ENCODE measurements around the gene MXRA8. TPM values are rescaled to one million over a fixed set of nuclear protein-coding genes. Genes with fewer than 3 reads are reported as not detected.

The MXRA8 gene
- total and polyA plus RNA-seq, 3 experiments from 2014 or later = 0.26 to 0.61 (median 0.29) TPM

DNA sequence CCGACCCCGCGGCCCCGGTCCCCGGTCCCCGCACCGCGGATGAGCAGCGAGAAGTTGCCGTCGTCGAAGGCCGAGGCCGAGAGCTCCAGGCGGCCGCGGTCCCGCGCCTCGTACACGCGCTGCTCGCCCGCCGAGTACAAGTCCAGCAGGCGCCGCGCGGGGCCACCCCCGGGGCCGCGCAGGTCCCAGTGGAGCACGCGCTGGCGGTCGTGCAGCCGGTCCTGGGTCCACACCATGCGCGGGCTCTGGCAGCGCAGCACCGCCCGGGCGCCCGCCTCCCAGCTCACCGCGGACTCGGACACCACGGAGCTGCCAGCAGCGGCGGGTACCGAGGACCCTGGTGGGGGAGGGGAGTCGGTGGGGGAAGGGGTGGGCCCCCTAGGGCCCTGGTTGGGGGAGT, 2.9 kb downstream of the MXRA8 start:
- H3K4me1 ChIP-seq (ENCODE audit: insufficient read depth, low read length) = peaks cover 23% of the 10 kb centered on the region
- Mint-ChIP-seq H3K9me3 (no peaks in the 10 kb centered on the region), H3K27me3 (peaks cover 5 to 26% of the 10 kb centered on the region in 2 donors), H3K27ac (no peak overlapping the region), H3K4me1 (peaks cover 8 to 40% (median 14%) of the 10 kb centered on the region in 3 donors), H3K4me3 (no peak overlapping the region), H3K36me3 (no peaks in the 10 kb centered on the region)
- no peak for DNase-seq
- H3K36me3 ChIP-seq (ENCODE audit: insufficient read depth, low read length) = no peaks in the 10 kb centered on the region
- ChIA-PET CTCF (interaction anchor here (5.0 kb wide), 1 partner anchor 17 kb away, joined by 19 read pairs; no protein-coding TSS in a partner anchor), POLR2A (interaction anchor here (1.1 kb wide), 1 partner anchor 16 kb away, joined by 4 read pairs; no protein-coding TSS in a partner anchor)
- H3K27ac ChIP-seq (ENCODE audit: low read depth, low read length) = no peak overlapping the region
- no peak overlapping the region for H3K4me3 ChIP-seq (ENCODE audit: low read length)
- no peaks in the 10 kb centered on the region for H3K9me3 ChIP-seq (ENCODE audit: low read length)
- H3K27me3 ChIP-seq (ENCODE audit: insufficient read depth, low read length, poor library complexity, severe bottlenecking) = peaks cover 4% of the 10 kb centered on the region

DNA sequence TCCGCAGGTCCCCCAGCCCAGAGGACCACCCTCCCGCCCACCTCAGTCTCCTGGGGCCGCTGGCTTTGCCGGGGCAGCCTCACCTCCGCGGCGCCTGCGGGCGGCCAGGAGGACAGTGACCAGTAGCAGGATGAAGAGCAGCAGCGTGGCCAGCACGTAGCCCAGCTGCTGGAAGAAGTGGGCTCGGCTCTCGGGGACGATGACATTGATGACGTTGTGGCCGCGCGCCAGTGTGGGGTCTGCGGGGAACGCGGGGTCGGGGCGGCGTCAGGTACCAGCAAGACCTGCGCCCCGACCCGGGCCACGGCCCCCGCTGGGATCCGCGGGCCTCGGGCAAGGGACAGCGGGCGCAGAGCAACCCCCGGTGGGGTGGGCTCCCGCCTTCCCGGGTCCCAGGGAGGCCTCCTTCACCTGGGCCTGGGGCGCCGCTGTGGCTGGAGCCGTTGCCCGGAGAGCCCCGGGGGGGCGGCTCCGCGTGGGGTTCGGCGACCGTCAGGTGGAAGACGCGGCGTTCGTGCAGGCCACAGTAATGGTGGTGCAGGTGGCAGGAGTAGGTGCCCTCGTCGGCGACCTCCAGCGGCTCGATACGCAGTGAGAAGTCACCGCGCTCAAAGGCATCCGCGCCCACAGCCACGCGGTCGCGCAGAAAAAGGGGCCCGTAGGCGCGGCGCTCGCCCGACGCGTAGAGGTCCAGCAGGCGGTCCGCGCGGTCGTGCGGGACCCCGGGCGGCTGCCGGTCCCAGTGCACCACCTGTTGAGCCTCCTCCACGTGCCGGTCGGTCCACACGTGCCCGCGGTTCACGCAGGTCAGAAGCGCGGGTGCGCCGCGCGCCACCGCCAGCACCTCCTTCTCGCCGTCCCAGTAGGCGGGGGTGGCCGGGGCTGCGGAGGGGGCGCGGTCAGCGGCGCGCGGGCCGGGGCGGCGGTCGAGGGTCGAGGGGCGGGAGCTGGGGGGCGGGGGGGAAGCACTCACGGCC, 3.8 kb downstream of the MXRA8 start:
- Mint-ChIP-seq H3K27me3 (peaks cover 5 to 26% of the 10 kb centered on the region in 2 donors), H3K4me1 (peaks cover 8 to 40% (median 14%) of the 10 kb centered on the region in 3 donors), H3K36me3 (no peaks in the 10 kb centered on the region), H3K27ac (peak overlapping the region in 2 of 8 donors; percentile 29 to 70), H3K4me3 (peak overlapping the region in 6 of 7 donors; percentile 34 to 65 (median 54)), H3K9me3 (no peaks in the 10 kb centered on the region)
- Histone ChIP-seq H3K27me3 (ENCODE audit: insufficient read depth, low read length, poor library complexity, severe bottlenecking) (peaks cover 4% of the 10 kb centered on the region), H3K4me1 (ENCODE audit: insufficient read depth, low read length) (peaks cover 23% of the 10 kb centered on the region), H3K27ac (ENCODE audit: low read depth, low read length) (no peak overlapping the region), H3K36me3 (ENCODE audit: insufficient read depth, low read length) (no peaks in the 10 kb centered on the region), H3K9me3 (ENCODE audit: low read length) (no peaks in the 10 kb centered on the region), H3K4me3 (ENCODE audit: low read length) (no peak overlapping the region)
- peak in 1 of 5 donors; percentile 44 for DNase-seq
- POLR2A ChIA-PET = interaction anchor here (0.6 to 1.1 kb wide), 5 partner anchors 17 to 239 kb away, joined by 3 to 4 read pairs (median 3); partner anchors contain the start of gene C1orf159
- CTCF ChIA-PET = interaction anchor here (5.0 kb wide), 1 partner anchor 18 kb away, joined by 19 read pairs; no protein-coding TSS in a partner anchor

DNA sequence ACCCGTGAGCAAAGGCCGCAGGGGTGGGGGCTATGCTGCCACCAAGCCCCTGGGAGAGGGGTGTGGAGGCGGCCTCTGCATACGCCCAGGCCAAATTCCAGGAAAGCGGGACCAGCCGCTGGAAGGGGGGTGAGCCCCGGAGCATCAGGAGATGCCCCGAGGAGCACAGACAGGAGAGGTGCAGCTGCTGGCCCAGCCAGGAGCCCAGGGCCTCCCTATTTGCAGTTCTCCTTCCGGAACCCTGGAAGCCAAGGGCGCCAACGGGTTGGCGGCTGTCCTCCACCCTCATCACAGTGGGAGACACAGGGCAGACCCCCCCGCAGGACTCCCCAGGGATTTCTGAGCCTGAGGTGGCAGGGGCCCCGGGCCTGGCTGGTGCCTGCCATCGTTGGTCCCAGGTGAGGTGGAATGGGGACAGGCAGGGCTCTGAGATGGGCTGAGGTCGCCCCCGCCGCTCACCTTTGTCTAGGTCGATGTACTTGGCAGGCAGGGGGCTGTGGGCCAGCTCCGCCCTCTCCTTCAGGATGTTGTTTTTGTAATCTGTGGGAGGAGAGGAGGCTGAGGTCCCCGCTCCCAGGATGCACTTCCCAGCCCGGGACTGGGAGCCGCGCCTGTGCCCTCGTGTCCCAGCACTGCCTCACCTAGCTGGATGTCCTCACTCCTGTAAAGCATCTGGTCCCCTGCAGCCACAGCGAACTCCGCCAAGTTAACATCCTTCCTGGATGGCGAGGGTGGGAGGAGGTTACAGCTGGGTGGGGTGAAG, 4.8 kb downstream of the MXRA8 start:
- ChIA-PET POLR2A (interaction anchor here (0.6 to 1.1 kb wide), 4 partner anchors 18 to 238 kb away, joined by 3 read pairs; partner anchors contain the start of gene C1orf159), CTCF (interaction anchor here (5.0 kb wide), 1 partner anchor 19 kb away, joined by 19 read pairs; no protein-coding TSS in a partner anchor)
- peaks cover 17% of the 10 kb centered on the region for H3K4me1 ChIP-seq (ENCODE audit: insufficient read depth, low read length)
- Mint-ChIP-seq H3K4me3 (peak overlapping the region in 4 of 7 donors; percentile 28 to 65 (median 48)), H3K4me1 (peaks cover 5 to 31% (median 9%) of the 10 kb centered on the region in 3 donors), H3K27me3 (peaks cover 3 to 21% of the 10 kb centered on the region in 2 donors), H3K36me3 (no peaks in the 10 kb centered on the region), H3K27ac (peak overlapping the region in 1 of 8 donors; percentile 19), H3K9me3 (no peaks in the 10 kb centered on the region)
- no peak overlapping the region for H3K4me3 ChIP-seq (ENCODE audit: low read length)
- no peaks in the 10 kb centered on the region for H3K9me3 ChIP-seq (ENCODE audit: low read length)
- H3K27ac ChIP-seq (ENCODE audit: low read depth, low read length) = no peak overlapping the region
- H3K27me3 ChIP-seq (ENCODE audit: insufficient read depth, low read length, poor library complexity, severe bottlenecking) = peaks cover 4% of the 10 kb centered on the region
- DNase-seq = no peak
- no peaks in the 10 kb centered on the region for H3K36me3 ChIP-seq (ENCODE audit: insufficient read depth, low read length)

DNA sequence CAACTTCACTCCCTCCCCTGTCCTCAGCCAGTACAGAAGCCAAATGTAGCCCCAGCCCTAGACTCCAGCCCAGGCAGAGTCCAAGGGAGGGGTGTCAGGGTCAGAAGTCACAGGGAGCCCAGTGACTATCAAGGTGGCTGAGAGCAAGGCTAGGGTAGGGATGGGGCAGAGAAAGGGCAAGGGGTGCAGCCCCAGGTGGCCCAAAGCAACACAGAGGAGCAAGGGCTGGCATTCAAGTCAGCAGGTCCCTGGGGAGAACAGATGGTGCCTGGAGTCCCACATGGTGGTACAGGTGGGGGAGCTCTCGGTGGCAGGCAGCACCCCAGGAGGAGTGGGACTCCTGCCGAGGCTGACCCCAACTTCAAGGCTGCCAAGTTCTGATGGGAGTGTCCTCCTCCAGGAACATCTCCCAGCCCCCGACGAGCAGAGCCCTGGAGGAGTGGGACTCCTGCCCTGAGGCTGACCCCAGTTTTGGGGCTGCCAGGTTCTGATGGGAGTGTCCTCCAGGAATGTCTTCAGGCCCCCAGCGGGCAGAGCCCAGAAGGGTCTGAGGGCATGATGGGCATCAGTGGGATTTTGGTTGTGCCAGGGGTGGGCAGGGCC, 5.5 kb downstream of the MXRA8 start:
- H3K9me3 Mint-ChIP-seq = no peaks in the 10 kb centered on the region
- H3K27ac ChIP-seq (ENCODE audit: low read depth, low read length) = no peak overlapping the region
- no peak overlapping the region for H3K4me3 ChIP-seq (ENCODE audit: low read length)
- peaks cover 17% of the 10 kb centered on the region for H3K4me1 ChIP-seq (ENCODE audit: insufficient read depth, low read length)
- peaks cover 2 to 21% of the 10 kb centered on the region in 2 donors for H3K27me3 Mint-ChIP-seq
- no peaks in the 10 kb centered on the region for H3K9me3 ChIP-seq (ENCODE audit: low read length)
- peaks cover 7 to 33% (median 9%) of the 10 kb centered on the region in 3 donors for H3K4me1 Mint-ChIP-seq
- POLR2A ChIA-PET = interaction anchor here (0.6 to 1.4 kb wide), 2 partner anchors 19 to 106 kb away, joined by 4 read pairs; no protein-coding TSS in a partner anchor
- H3K36me3 ChIP-seq (ENCODE audit: insufficient read depth, low read length) = no peaks in the 10 kb centered on the region
- H3K27ac Mint-ChIP-seq = peak overlapping the region in 5 of 8 donors; percentile 19 to 82 (median 61)
- DNase-seq = no peak
- CTCF ChIA-PET = interaction anchor here (5.0 kb wide), 1 partner anchor 19 kb away, joined by 19 read pairs; no protein-coding TSS in a partner anchor
- H3K4me3 Mint-ChIP-seq = peak overlapping the region; percentile 46 to 83 (median 67)
- no peaks in the 10 kb centered on the region for H3K36me3 Mint-ChIP-seq
- H3K27me3 ChIP-seq (ENCODE audit: insufficient read depth, low read length, poor library complexity, severe bottlenecking) = peaks cover 4% of the 10 kb centered on the region

DNA sequence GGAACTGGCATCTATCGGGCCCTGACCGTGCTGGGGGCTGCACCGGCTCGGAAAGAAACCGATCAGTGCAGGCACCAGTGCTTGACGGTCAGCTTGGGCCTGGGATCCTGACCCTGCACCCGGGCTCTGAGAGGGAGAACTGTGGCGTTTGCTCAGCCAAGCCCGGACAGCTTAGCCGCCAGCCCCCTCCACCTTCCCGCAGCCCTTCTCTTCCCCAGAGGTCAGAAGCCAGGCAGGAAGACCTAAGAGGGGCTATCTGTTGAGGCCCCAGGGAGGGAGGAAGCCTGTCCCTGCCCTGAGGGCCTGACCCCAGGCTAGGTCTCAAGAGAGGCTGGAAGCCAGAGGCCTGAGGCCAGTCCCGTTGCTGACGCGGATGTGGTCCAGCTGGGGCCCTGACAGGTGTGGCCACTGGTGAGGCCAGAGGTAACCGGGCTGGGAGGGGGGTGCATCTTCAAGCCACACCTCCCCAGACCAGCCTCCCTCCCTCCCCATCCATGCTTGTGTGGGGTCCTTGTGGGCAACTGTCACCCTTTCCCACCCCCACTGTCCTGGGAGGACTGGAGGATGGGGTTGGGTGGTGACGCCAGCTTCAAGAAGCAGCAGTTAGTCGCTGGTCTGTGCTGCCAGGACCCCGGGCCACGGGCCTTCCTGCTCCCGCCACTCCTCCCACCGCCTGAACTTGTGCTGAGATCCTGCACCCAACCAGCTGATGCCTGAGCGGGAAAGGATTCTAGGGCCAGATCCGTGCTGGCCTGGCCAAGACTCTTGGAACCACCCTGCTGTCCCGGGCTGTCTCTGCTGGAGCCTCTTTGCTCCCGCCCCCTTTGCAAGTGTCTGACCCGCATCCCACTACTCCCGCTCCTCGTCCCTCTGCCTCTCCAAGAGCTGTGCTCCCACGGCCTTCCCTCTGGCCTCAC, 6.6 kb downstream of the MXRA8 start:
- H3K27ac Mint-ChIP-seq = peak overlapping the region in 6 of 8 donors; percentile 61 to 97 (median 66)
- ChIA-PET CTCF (interaction anchor here (5.0 kb wide), 1 partner anchor 20 kb away, joined by 19 read pairs; no protein-coding TSS in a partner anchor), POLR2A (interaction anchor here (1.4 kb wide), 1 partner anchor 20 kb away, joined by 4 read pairs; no protein-coding TSS in a partner anchor)

DNA sequence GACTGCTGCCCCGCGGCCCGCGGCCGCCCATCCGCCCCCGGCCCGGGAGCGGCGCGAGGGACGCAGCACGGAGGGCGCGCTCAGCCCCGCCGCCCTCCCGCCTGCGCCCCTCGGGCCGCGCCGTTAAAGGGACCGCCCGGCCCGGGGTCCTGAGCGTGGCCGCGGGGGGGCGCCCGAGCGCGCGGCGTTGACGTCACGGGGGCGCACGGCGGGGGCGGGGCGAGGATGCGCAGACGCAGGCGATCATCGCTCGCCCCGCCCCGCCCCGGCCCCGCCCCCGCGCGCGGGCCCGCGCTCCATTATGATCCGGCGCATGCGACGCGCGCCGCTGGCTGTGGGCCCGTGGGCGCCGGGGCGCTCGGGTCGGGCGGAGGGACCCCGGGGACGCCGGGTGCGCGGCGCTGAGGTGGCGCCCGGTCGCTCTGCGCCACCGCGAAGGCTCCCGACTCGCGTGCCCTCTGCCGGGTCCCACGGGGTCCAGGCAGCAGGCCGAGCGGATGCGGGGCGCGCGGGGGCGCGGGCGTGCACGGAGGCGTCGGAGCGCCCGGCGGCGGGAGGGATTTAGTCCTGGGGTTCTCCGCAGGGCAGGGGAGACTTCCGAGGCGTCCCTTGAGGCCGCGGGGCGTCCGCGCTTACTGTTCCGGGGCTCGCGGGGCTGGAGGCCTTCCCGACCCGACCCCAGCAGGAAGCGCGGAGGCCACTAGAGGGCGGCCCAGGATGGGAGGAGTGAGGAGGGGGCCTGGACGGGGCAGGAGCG, 8.9 kb downstream of the MXRA8 start, which contains the start of gene DVL1:
TSS of gene DVL1 (minus strand) at position 163 of the 757 bp plus-strand sequence. CDS start 353 bp downstream, outside the sequence.
- H3K9me3 ChIP-seq (ENCODE audit: low read length) = no peaks in the 10 kb centered on the region
- H3K27ac Mint-ChIP-seq = peak within 1 kb of the TSS in 4 of 8 donors; percentile 9 to 73 (median 50)
- peak; percentile 68 to 81 (median 75) for DNase-seq
- peaks cover 14 to 46% (median 16%) of the 10 kb centered on the region in 3 donors for H3K4me1 Mint-ChIP-seq
- H3K4me3 ChIP-seq (ENCODE audit: low read length) = peak within 1 kb of the TSS; percentile 50
- H3K4me3 Mint-ChIP-seq = peak within 1 kb of the TSS; percentile 52 to 87 (median 78)
- peaks cover 28% of the 10 kb centered on the region for H3K4me1 ChIP-seq (ENCODE audit: insufficient read depth, low read length)
- H3K27me3 Mint-ChIP-seq = peaks cover 0 to 17% of the 10 kb centered on the region in 2 donors
- POLR2A ChIA-PET = interaction anchor here (1.2 kb wide), 1 partner anchor 22 kb away, joined by 3 read pairs; no protein-coding TSS in a partner anchor
- CTCF ChIA-PET = interaction anchor here (1.3 kb wide), 1 partner anchor 22 kb away, joined by 7 read pairs; no protein-coding TSS in a partner anchor
- H3K36me3 Mint-ChIP-seq = no peaks in the 10 kb centered on the region
- H3K27me3 ChIP-seq (ENCODE audit: insufficient read depth, low read length, poor library complexity, severe bottlenecking) = peaks cover 4% of the 10 kb centered on the region
- peak within 1 kb of the TSS; percentile 69 for H3K27ac ChIP-seq (ENCODE audit: low read depth, low read length)
- H3K9me3 Mint-ChIP-seq = no peaks in the 10 kb centered on the region
- no peaks in the 10 kb centered on the region for H3K36me3 ChIP-seq (ENCODE audit: insufficient read depth, low read length)

More for the DNA sequence above, 6.6 kb downstream of the MXRA8 start:
- Histone ChIP-seq H3K27me3 (ENCODE audit: insufficient read depth, low read length, poor library complexity, severe bottlenecking) (peaks cover 4% of the 10 kb centered on the region), H3K4me1 (ENCODE audit: insufficient read depth, low read length) (peaks cover 25% of the 10 kb centered on the region), H3K9me3 (ENCODE audit: low read length) (no peaks in the 10 kb centered on the region), H3K4me3 (ENCODE audit: low read length) (no peak overlapping the region), H3K27ac (ENCODE audit: low read depth, low read length) (no peak overlapping the region), H3K36me3 (ENCODE audit: insufficient read depth, low read length) (no peaks in the 10 kb centered on the region)
- Mint-ChIP-seq H3K36me3 (no peaks in the 10 kb centered on the region), H3K27me3 (peaks cover 2 to 17% of the 10 kb centered on the region in 2 donors), H3K9me3 (no peaks in the 10 kb centered on the region), H3K4me3 (peak overlapping the region; percentile 50 to 84 (median 67)), H3K4me1 (peaks cover 14 to 39% (median 15%) of the 10 kb centered on the region in 3 donors)
- no peak for DNase-seq

Data from CD8-positive, alpha-beta memory T cell (primary cell).